HL-60 (cell line): Measurements from ENCODE around the gene NUDT15.

Experiments used
- CTCF ChIP-seq: IDR thresholded peaks from one replicate; pipeline ENCODE4 v1.5.1; 2011; ENCODE audit warnings: low read length, control low read depth, inconsistent platforms; ENCODE audit not compliant: insufficient read depth
- POLR2AphosphoS5 ChIP-seq: IDR thresholded peaks from 2 replicates; pipeline ENCODE4 v1.6.1; 2012; ENCODE audit warnings: low read depth
- REST ChIP-seq: IDR thresholded peaks from 2 replicates; pipeline ENCODE4 v1.6.1; 2012; ENCODE audit warnings: low read depth; ENCODE audit not compliant: insufficient replicate concordance

- no peak for TF ChIP-seq REST
- TF ChIP-seq CTCF: no peak
- TF ChIP-seq POLR2AphosphoS5: no peak
Observed at GRCh38 chr13:48072304-48072703, 34.8 kb downstream of the NUDT15 start.
